OCI-LY7 (cell line): ENCODE measurements around the gene SKP1.

Source experiments
- EZH2phosphoT487 ChIP-seq: fragments of 200-600 bp; sonication (generic); IDR thresholded peaks from 2 replicates; pipeline ENCODE4 v1.6.1; 2018; ENCODE audit warnings: low read depth, borderline replicate concordance, mild to moderate bottlenecking, mixed run types, antibody characterized with exemption, low read length, moderate library complexity, mixed read lengths
- TF ChIP-seq, protein P1 (sequence below): fragments of 200-600 bp; sonication (generic); conservative IDR thresholded peaks from 2 replicates; pipeline ENCODE4 v1.5.1; 2014; ENCODE audit warnings: mild to moderate bottlenecking, antibody characterized with exemption, low read length, moderate library complexity, mixed read lengths

DNA sequence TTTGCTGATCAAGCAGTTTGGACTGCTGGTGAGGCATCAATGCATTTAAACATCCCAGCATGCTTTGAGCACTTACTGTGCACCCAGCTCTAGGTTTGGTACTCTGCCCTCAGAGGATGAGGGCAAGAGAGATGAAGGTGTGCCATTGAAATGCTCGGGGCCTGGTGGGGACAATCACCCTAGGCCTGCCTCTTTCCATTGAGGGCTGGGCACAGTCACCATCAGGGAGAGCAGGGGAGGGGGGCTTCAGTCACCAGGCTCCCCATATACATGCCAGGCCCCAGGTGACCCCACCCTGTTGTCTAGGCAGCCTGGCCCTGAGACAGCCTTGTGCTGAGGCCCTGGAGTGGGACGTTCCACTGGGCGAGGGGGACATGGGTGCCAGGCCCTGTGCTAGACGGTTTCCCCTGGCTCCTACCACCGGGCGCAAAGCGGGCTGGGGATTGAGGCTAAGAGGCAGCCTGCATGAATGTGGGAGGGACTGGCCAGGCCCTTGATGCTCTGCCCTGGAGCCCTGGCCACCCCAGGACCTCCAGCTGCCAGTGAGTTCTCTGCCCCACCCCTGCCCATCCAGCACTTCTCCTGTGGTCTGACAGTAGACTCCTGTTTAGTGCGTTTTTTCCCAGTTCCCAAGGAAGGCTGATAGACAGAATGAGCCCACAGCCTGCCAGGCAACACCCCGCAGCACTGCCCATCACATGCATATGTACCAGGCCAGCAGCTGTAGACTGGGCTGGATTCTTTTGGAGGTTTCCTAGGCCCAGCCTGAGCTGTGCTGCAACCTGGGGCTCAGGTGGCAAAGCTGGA is 43.4 kb downstream of the SKP1 start:
- TF ChIP-seq, protein P1, sequence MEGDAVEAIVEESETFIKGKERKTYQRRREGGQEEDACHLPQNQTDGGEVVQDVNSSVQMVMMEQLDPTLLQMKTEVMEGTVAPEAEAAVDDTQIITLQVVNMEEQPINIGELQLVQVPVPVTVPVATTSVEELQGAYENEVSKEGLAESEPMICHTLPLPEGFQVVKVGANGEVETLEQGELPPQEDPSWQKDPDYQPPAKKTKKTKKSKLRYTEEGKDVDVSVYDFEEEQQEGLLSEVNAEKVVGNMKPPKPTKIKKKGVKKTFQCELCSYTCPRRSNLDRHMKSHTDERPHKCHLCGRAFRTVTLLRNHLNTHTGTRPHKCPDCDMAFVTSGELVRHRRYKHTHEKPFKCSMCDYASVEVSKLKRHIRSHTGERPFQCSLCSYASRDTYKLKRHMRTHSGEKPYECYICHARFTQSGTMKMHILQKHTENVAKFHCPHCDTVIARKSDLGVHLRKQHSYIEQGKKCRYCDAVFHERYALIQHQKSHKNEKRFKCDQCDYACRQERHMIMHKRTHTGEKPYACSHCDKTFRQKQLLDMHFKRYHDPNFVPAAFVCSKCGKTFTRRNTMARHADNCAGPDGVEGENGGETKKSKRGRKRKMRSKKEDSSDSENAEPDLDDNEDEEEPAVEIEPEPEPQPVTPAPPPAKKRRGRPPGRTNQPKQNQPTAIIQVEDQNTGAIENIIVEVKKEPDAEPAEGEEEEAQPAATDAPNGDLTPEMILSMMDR, result no peak
- no peak for TF ChIP-seq EZH2phosphoT487
